Brain microvascular endothelial cell (primary cell): ENCODE data around the gene CCND2.

ENCODE experiments used
- DNase-seq: peaks from one replicate; pipeline ENCODE4 v3.0.0-alpha.2; 2020
- H3K27ac ChIP-seq: fragments of 250-450 bp; sonication (Bioruptor Pico); 2 replicates; pipeline ENCODE4 v1.5.1; 2020; ENCODE audit warnings: mild to moderate bottlenecking, moderate library complexity
- H3K27me3 ChIP-seq: fragments of 250-450 bp; sonication (Bioruptor Pico); replicated peaks from 2 replicates; pipeline ENCODE4 v1.5.1; 2020; ENCODE audit warnings: mild to moderate bottlenecking
- H3K36me3 ChIP-seq: fragments of 250-450 bp; sonication (Bioruptor Pico); replicated peaks from 2 replicates; pipeline ENCODE4 v1.5.1; 2020; ENCODE audit warnings: mild to moderate bottlenecking
- H3K4me3 ChIP-seq: 2 replicates; pipeline ENCODE4 v1.5.1; 2011; ENCODE audit warnings: low read depth, mild to moderate bottlenecking, control low read depth, low read length, moderate library complexity
- in situ Hi-C: cut with HindIII; loops from 2 replicates; pipeline ENCODE4 v1.10.0; 2017; ENCODE audit warnings: low sequenced_read_pairs, low pct_ligation_motif_present
- TF ChIP-seq, protein P1 (sequence below): IDR thresholded peaks from 2 replicates; pipeline ENCODE4 v1.5.1; 2011; ENCODE audit warnings: low read depth, mild to moderate bottlenecking, moderate library complexity, low read length, control low read depth, inconsistent platforms; ENCODE audit errors: missing control alignments

CCND2 gene

DNA sequence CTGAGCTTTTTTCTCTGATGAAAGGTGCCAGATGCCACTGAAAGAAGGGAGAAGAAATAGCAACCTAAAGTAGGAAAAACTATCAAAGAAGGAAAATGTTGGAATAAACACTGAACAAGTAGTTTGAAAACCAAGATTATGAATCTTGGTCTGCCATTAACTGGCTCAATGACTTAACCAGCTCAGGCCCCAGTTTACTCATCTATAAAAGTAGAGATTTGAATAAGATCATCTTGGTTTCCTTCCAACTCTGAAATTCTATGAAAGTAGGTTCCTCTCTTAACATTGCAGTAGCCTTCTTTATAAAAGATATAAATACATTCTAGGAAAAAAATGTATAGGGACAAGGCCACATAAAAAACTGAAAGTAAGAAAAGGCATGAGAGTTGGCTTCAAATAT, 16.1 kb upstream of the CCND2 start:
- TF ChIP-seq, protein P1, sequence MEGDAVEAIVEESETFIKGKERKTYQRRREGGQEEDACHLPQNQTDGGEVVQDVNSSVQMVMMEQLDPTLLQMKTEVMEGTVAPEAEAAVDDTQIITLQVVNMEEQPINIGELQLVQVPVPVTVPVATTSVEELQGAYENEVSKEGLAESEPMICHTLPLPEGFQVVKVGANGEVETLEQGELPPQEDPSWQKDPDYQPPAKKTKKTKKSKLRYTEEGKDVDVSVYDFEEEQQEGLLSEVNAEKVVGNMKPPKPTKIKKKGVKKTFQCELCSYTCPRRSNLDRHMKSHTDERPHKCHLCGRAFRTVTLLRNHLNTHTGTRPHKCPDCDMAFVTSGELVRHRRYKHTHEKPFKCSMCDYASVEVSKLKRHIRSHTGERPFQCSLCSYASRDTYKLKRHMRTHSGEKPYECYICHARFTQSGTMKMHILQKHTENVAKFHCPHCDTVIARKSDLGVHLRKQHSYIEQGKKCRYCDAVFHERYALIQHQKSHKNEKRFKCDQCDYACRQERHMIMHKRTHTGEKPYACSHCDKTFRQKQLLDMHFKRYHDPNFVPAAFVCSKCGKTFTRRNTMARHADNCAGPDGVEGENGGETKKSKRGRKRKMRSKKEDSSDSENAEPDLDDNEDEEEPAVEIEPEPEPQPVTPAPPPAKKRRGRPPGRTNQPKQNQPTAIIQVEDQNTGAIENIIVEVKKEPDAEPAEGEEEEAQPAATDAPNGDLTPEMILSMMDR: no peak
- no peak for DNase-seq
- Histone ChIP-seq H3K27ac (no peak overlapping the region), H3K36me3 (no peaks in the 10 kb centered on the region), H3K4me3 (no peak overlapping the region), H3K27me3 (no peaks in the 10 kb centered on the region)
- in situ Hi-C loops: no loop called here

DNA sequence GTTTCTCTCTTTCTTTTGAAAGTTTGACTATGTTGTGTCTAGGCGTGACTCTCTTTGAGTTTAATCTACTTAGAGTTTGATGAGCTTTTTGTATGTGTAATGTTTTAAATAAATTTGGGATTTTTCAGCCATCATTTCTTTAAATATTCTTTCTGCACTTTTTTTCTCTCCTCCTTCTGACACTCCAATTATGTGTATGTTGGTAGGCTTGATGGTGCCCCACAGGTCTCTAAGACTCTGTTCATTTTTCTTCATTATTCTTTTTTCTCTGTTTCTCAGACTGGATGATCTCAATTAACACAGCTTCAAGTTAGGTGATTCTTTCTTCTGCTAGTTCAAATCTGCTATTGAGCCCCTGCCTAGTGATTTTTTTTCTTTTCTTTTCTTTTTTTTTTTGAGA, 14.5 kb upstream of the CCND2 start:
- Histone ChIP-seq H3K27ac (no peak overlapping the region), H3K4me3 (no peak overlapping the region), H3K27me3 (no peaks in the 10 kb centered on the region), H3K36me3 (no peaks in the 10 kb centered on the region)
- TF ChIP-seq, protein P1: no peak
- DNase-seq: no peak
- in situ Hi-C loops: no loop called here

DNA sequence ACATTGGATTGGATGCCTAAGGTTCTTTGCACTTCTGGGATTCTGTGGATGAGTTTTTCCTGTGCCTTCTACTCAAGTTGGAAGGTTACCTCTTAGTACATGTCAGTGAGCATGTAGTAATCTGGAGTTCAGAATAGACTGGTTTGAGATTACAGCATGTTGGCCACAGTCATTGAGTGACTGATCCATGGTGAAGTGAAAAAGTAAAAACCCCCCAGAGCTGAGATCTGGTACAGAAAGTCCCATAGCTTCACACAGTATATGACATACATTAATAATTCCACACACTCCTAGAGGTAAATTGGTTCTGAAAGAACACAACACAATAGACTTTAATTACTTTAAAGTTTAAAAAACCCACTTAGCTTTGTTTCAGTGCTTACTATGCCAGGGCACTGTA, 11.9 kb upstream of the CCND2 start:
- TF ChIP-seq, protein P1: no peak
- Histone ChIP-seq H3K27me3 (no peaks in the 10 kb centered on the region), H3K27ac (no peak overlapping the region), H3K36me3 (no peaks in the 10 kb centered on the region), H3K4me3 (no peak overlapping the region)
- in situ Hi-C loops: no loop called here
- DNase-seq: no peak

DNA sequence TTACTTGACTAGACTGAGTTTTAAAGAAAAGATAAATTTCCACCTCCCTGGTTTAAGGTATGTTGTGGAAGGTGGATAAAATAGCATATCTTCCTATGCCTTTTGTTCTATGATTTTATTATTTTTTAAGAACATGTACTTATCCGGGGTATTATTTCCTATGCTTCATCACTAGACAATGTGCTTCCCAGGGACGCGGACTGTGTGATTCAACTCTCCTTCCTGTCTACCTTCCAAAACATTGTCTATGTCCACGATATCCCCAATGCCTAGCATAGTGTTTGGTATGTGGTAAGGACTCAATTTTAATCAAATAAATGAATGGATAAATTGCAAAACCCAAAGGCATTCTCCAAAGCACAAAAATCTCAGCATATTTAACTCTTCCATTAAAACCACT, 8.3 kb upstream of the CCND2 start:
- Histone ChIP-seq H3K36me3 (no peaks in the 10 kb centered on the region), H3K4me3 (no peak overlapping the region), H3K27me3 (peaks cover 24% of the 10 kb centered on the region), H3K27ac (no peak overlapping the region)
- no peak for DNase-seq
- TF ChIP-seq, protein P1: no peak
- in situ Hi-C loops: no loop called here

DNA sequence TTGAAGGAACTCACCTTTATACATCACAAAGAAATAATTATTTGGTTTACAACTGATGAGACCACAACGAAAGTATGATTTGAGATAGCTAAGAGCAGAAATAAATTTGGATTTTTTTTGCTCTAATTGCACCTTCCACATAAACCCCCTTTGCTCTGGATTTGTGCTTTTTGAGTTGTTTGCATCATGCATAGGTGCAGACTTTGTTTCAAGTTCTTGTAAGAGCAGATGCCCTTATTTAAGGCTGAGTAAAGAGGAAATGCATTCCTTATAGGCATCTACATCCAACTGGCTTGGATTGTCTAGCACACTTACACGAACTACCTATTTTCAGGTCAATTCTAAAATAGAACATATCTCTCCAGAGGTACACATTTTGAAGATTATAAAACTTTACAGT, 6.6 kb upstream of the CCND2 start:
- H3K4me3 ChIP-seq: no peak overlapping the region
- no peaks in the 10 kb centered on the region for H3K36me3 ChIP-seq
- in situ Hi-C loops: no loop called here
- no peak overlapping the region for H3K27ac ChIP-seq
- DNase-seq: no peak
- TF ChIP-seq, protein P1: no peak
- peaks cover 37% of the 10 kb centered on the region for H3K27me3 ChIP-seq

DNA sequence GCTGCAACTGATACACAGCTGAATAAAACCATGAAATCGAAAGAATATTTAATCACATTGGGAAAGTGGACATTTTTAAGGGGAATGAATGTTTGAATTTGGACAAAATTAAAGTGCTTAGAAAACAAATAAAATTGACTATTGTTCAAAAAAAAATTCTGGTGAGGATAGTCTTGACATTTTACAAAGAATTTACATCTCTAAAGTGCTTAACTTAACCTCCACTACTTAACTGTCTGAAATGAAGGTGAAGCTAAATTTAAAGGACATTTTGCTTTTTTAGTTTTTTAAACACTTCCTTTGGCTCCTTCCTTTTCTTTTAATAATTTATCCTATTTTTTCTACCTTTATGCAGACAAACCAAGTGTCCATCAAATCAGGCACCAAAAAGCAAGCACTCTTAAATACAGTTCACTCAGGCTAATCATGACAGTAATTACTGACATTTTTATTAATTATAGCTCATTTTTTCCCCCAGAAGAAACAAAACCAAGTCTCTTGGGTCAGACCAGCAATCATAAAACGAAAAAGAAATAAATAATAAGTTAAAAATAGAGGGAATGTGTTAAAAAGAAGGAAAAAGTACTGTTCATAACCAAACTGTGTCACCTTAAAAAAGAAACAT, 5.7 kb upstream of the CCND2 start:
- TF ChIP-seq, protein P1: no peak
- no peak overlapping the region for H3K27ac ChIP-seq
- H3K4me3 ChIP-seq: no peak overlapping the region
- no peak for DNase-seq
- peaks cover 45% of the 10 kb centered on the region for H3K27me3 ChIP-seq
- no peaks in the 10 kb centered on the region for H3K36me3 ChIP-seq
- in situ Hi-C loops: no loop called here
